Activated B cell treated with CpG ODN at 0.5 μM for 24 hours (primary cell): ENCODE data around the gene IGFL2. TPM values are rescaled to one million over a fixed set of nuclear protein-coding genes. Genes with fewer than 3 reads are reported as not detected.

Source experiments
- ATAC-seq: fragments of 200-7000 bp; cut with Tn5 transposase; one replicate; pipeline ENCODE4 v1.10.0; 2021; ENCODE audit warnings: low read depth, mild to moderate bottlenecking, moderate library complexity
- CTCF ChIA-PET: fragments of 350-600 bp; sonication (Branson Sonifier 250); formaldehyde crosslinking; loops from one replicate; lab custom pipeline; 2021; ENCODE audit warnings: antibody characterized with exemption; lab: Charles Lee
- POLR2A ChIA-PET: fragments of 350-600 bp; sonication (Branson Sonifier 250); formaldehyde crosslinking; loops from one replicate; lab custom pipeline; 2021; ENCODE audit warnings: antibody characterized with exemption; lab: Charles Lee
- DNase-seq: peaks from one replicate; pipeline ENCODE4 v3.0.0; 2022
- H3K27ac Mint-ChIP-seq: one replicate; pipeline ENCODE4 v1.8.0; 2020; ENCODE audit warnings: mixed read lengths
- H3K27me3 Mint-ChIP-seq: one replicate; pipeline ENCODE4 v1.8.0; 2021; ENCODE audit warnings: mixed read lengths
- H3K36me3 Mint-ChIP-seq: one replicate; pipeline ENCODE4 v1.8.0; 2021; ENCODE audit warnings: low read depth, mixed read lengths
- H3K4me1 Mint-ChIP-seq: one replicate; pipeline ENCODE4 v1.8.0; 2021; ENCODE audit warnings: mixed read lengths
- H3K4me3 Mint-ChIP-seq: one replicate; pipeline ENCODE4 v1.8.0; 2020; ENCODE audit warnings: mild to moderate bottlenecking, mixed read lengths
- H3K9me3 Mint-ChIP-seq: one replicate; pipeline ENCODE4 v1.8.0; 2020; ENCODE audit warnings: mixed read lengths
- intact Hi-C: fragments of 100-400 bp; cut with micrococcal nuclease; formaldehyde crosslinking; loops from one replicate; pipeline ENCODE4 v1.15.1; 2024
- total RNA-seq: library from RNA; stranded (reverse); gene quantifications from 2 replicates; pipeline ENCODE4 v1.2.3, GENCODE V29; 2022
- TF ChIP-seq, protein P1 (sequence below): fragments of 200-600 bp; IDR thresholded peaks from one replicate; pipeline ENCODE4 v1.8.0; 2022; ENCODE audit warnings: antibody characterized with exemption, mild to moderate bottlenecking

The IGFL2 gene
- total RNA-seq, 1 donor from 2014 or later, result not detected

DNA sequence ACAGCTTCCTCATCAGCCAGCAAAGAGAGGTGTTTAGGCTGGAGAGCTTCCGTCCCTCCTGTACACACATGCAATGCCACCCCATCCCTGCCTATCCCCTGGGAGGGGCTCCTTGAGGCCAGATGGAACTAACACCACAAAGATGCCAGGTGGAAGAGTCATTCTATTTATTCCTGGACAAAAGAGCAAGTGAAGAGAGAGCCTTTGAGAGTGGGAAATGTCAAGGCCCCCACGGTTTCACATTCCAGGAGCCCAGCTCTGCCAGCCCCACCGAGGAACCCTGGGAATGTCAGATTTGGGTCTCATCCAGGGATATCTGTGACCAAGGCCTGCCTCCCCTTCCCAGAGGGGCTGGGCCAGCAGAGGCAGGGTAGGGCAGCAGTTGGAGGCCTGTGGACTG, 50.7 kb downstream of the IGFL2 start:
- Mint-ChIP-seq H3K4me1 (no peaks in the 10 kb centered on the region), H3K9me3 (no peaks in the 10 kb centered on the region), H3K27ac (no peak overlapping the region), H3K4me3 (no peak overlapping the region), H3K36me3 (no peaks in the 10 kb centered on the region), H3K27me3 (peaks cover 34% of the 10 kb centered on the region)
- CTCF ChIA-PET, result no interaction called here
- intact Hi-C loops, result no loop called here
- TF ChIP-seq, protein P1, sequence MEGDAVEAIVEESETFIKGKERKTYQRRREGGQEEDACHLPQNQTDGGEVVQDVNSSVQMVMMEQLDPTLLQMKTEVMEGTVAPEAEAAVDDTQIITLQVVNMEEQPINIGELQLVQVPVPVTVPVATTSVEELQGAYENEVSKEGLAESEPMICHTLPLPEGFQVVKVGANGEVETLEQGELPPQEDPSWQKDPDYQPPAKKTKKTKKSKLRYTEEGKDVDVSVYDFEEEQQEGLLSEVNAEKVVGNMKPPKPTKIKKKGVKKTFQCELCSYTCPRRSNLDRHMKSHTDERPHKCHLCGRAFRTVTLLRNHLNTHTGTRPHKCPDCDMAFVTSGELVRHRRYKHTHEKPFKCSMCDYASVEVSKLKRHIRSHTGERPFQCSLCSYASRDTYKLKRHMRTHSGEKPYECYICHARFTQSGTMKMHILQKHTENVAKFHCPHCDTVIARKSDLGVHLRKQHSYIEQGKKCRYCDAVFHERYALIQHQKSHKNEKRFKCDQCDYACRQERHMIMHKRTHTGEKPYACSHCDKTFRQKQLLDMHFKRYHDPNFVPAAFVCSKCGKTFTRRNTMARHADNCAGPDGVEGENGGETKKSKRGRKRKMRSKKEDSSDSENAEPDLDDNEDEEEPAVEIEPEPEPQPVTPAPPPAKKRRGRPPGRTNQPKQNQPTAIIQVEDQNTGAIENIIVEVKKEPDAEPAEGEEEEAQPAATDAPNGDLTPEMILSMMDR, result no peak
- POLR2A ChIA-PET, result no interaction called here
- DNase-seq (no peak), ATAC-seq (no peak)

- CTCF ChIA-PET, result no interaction called here
- Mint-ChIP-seq H3K27me3 (peaks cover 19% of the 10 kb centered on the region), H3K4me3 (no peak overlapping the region)
These were observed 53.6 kb downstream of the IGFL2 start for GRCh38 chr19:46201454-46202310.

DNA sequence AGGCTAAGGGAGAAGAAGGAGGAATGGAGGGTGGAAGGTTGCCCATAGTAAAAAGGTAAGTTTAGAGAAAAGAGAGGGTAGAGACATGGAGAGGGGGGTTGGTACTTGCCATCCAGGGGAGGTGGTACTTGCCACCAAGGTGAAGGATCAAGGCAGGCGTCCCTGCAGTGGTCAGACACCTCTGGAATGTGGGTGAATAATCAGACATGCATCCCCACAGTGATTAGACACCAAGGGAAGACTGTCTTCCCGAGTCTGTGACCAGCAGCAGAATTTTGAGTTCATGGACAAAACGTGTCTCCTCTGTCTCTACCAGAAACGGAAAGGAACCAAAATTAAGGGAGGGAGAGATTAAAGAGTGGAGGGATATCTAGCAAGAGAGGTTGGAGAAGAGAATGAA, 54.4 kb downstream of the IGFL2 start:
- Mint-ChIP-seq H3K27ac (no peak overlapping the region), H3K27me3 (peaks cover 15% of the 10 kb centered on the region), H3K4me3 (no peak overlapping the region), H3K4me1 (no peaks in the 10 kb centered on the region), H3K36me3 (no peaks in the 10 kb centered on the region), H3K9me3 (no peaks in the 10 kb centered on the region)
- ChIA-PET POLR2A (no interaction called here), CTCF (no interaction called here)
- DNase-seq (no peak), ATAC-seq (no peak)
- intact Hi-C loops, result no loop called here
- TF ChIP-seq, protein P1, result no peak

More at GRCh38 chr19:46201454-46202310, 53.6 kb downstream of the IGFL2 start:
- TF ChIP-seq, protein P1, result no peak
- H3K4me1 Mint-ChIP-seq, result no peaks in the 10 kb centered on the region
- H3K27ac Mint-ChIP-seq, result no peak overlapping the region
- no peaks in the 10 kb centered on the region for H3K36me3 Mint-ChIP-seq
- DNase-seq, result no peak
- H3K9me3 Mint-ChIP-seq, result no peaks in the 10 kb centered on the region
- intact Hi-C loops, result no loop called here
- ATAC-seq, result no peak
- POLR2A ChIA-PET, result no interaction called here

GRCh38 chr19:46202872-46203860, 55.1 kb downstream of the IGFL2 start:
- peaks cover 16% of the 10 kb centered on the region for H3K27me3 Mint-ChIP-seq
- H3K36me3 Mint-ChIP-seq, result no peaks in the 10 kb centered on the region
- CTCF ChIA-PET, result no interaction called here
- POLR2A ChIA-PET, result no interaction called here
- TF ChIP-seq, protein P1, result no peak
- no peaks in the 10 kb centered on the region for H3K4me1 Mint-ChIP-seq
- intact Hi-C loops, result no loop called here
- no peak overlapping the region for H3K27ac Mint-ChIP-seq
- DNase-seq (no peak), ATAC-seq (no peak)
- H3K4me3 Mint-ChIP-seq, result no peak overlapping the region
- no peaks in the 10 kb centered on the region for H3K9me3 Mint-ChIP-seq

GRCh38 chr19:46204008-46204407, 56.0 kb downstream of the IGFL2 start:
- no peak overlapping the region for H3K4me3 Mint-ChIP-seq
- intact Hi-C loops, result no loop called here
- DNase-seq (no peak), ATAC-seq (no peak)
- POLR2A ChIA-PET, result no interaction called here
- TF ChIP-seq, protein P1, result no peak
- no peaks in the 10 kb centered on the region for H3K9me3 Mint-ChIP-seq
- no peaks in the 10 kb centered on the region for H3K36me3 Mint-ChIP-seq
- CTCF ChIA-PET, result no interaction called here
- H3K27ac Mint-ChIP-seq, result no peak overlapping the region
- H3K4me1 Mint-ChIP-seq, result no peaks in the 10 kb centered on the region
- H3K27me3 Mint-ChIP-seq, result peaks cover 21% of the 10 kb centered on the region
